Epithelial cell of prostate (primary cell): ENCODE results near the gene MTA2.
A peak's percentile ranks its signal among the peaks of the same experiment; 100 is the strongest.
"Not testable (repeated sequence)": the region's sequence is repeated elsewhere in the genome, so short reads cannot be mapped to it uniquely, and the experiment has no call there.

ENCODE experiments used
- DNase-seq: peaks from one replicate; pipeline ENCODE4 v3.0.0-alpha.2; 2011; ENCODE audit warnings: low read depth, low spot score
- H3K27ac ChIP-seq: fragments of 450-650 bp; 2 replicates; pipeline ENCODE4 v1.5.1; 2017; ENCODE audit warnings: mild to moderate bottlenecking

The MTA2 gene

DNA sequence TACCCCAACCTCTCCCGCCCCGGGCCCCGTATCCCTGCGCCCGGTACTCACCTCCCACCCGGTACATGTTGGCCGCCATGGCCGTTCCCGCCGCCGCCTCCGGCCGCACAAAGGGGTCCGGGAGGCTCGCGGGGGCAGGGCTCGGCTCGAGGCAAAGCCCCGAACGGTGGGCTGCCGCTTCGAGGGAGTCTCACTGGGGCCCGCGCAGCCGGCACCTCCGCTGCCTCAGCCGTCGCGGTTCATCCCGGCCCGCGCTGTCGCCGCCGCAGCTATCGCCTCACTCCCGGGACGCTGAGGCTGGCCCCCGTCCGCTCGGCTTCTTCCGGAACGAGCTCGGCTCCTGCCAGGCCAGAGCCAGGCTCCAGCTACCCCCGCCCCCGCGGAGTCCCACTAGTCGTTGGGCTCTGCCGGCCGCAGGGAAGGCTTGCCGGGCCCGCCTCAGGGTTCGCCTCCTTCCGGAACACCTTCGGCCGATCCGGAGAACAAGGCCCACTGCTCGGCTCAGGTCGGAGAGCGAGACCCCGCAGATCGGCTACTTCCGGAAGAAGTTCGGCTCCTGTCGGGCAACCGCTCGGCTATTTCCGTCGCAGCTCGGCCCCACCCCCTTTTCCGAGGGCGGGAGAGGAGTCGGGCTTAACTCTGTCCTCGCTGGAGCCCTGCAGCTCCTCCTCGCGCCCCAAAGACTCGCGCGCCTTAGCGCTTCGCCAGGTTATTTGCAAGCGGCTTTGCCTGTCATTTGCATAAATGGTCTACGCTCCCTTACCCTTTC lies at the start of gene MTA2:
MTA2 (minus strand) TSS at position 494 of the 769 bp plus-strand sequence; CDS start at position 79, 415 bp downstream.
- peak; percentile 90 for DNase-seq

DNA sequence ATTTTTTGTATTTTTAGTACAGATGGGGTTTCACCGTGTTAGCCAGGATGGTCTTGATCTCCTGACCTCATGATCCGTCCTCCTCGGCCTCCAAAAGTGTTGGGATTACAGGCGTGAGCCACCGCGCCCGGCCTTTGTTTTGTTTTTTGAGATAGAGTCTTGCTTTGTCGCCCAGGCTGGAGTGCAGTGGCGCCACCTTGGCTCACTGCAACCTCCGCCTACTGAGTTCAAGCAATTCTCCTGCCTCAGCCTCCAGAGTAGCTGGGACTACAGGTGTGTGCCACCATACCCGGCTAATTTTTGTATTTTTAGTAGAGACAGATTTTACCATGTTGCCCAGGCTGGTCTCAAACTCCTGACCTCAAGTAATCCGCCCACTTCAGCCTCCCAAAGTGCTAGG lies 48.6 kb upstream of the MTA2 start:
- DNase-seq: not testable (repeated sequence)

More for the DNA sequence above, at the start of gene MTA2:
- H3K27ac ChIP-seq: peak within 1 kb of the TSS; percentile 94

DNA sequence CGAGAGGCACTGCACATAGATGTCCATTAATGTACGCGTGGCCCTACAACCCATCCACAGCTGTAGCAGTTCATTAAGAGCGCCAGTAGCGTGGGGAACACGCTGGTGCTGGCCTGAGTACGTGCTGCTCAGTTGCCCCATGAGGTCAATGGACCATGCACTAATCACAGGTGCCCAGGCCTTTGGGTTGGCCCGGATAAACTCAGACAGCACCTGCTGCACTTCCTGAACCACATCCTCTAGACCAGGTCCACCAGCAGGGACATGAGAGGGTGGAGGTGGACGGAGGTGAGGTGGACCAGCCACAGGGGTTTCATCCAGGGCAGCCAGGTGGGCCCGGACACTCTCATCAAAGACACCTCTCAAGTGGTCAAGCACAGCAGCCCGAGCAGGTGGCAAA lies 47.8 kb upstream of the MTA2 start:
- DNase-seq: no peak
- H3K27ac ChIP-seq: no peak overlapping the region

More for the DNA sequence above, 48.6 kb upstream of the MTA2 start:
- not testable (repeated sequence) for H3K27ac ChIP-seq

DNA sequence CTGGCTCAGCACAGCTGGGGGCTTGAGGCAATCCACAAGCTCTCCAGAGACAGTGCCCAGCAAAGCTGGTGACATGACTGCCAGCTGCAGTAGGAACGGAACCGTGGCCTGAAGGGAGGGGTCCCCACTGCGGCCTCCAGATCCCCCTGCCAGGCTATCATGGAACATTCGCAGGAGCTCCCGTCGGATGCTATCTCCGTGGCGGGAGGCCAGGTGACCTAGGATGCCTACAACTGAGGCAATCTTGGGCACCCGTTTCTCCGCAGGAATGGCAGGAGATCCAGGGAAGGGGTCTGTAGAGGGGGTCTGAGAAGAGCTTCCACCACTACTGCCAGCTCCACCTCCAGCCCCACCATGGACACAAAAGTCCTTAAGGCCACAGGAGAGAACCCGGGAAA lies 47.3 kb upstream of the MTA2 start:
- no peak for DNase-seq

DNA sequence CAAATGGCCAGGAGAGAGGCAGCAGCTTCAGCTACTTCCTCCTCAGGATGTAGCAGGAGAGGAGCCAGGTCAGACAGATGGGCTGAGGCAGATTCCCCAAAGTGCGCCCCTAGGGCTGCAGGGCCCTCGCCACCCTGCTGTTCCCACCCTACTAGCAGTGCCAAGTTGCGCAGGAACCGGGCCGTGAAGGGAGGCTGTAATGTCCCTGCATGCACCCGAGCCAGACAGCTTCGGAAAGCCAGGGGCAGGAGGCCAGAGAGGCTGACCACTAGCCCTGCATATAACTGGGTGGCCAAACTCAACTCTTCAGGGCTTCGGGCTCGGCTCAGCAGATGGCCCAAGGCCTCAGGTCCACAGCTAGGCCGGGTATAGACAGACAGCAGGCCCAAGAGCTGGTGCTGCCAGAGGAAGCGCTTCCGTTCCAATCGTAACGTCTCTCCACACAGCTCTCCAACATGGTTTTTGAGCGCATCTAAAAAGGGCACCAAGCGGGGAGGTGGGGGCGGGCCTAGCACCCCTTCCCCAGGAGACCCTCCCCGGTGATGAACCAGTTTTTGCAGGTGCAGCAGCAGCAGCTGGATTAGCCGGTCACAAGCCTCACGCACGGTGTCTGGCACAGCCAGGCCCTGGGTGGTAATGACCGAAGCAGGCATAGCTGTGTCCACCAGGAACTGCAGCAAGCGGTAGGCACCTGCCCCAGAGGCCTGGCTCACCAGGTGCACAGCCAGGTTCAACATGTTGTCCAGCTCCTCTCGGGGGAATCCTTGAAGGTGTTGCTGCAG lies 46.7 kb upstream of the MTA2 start:
- DNase-seq: no peak
- no peak overlapping the region for H3K27ac ChIP-seq

More for the DNA sequence above, 47.3 kb upstream of the MTA2 start:
- no peak overlapping the region for H3K27ac ChIP-seq

DNA sequence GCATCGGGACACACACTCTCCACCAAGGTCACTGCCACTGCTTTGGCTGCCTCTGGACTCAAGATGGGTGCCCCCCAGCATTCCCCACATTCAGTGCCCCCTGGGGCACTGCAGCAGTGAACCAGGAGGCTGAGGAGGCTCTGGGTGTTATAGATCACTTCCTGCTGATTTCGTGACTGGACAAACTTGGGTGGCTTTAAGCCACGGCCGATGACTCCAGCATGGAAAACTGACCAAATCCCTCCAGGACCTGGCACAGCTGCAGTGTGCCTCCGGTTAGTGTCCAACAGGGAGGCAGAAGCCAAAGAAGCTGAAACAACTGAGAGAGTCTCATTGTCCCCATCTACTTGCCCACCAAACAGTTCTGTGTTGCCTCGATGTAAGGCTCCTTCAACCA lies 45.9 kb upstream of the MTA2 start:
- H3K27ac ChIP-seq: no peak overlapping the region

DNA sequence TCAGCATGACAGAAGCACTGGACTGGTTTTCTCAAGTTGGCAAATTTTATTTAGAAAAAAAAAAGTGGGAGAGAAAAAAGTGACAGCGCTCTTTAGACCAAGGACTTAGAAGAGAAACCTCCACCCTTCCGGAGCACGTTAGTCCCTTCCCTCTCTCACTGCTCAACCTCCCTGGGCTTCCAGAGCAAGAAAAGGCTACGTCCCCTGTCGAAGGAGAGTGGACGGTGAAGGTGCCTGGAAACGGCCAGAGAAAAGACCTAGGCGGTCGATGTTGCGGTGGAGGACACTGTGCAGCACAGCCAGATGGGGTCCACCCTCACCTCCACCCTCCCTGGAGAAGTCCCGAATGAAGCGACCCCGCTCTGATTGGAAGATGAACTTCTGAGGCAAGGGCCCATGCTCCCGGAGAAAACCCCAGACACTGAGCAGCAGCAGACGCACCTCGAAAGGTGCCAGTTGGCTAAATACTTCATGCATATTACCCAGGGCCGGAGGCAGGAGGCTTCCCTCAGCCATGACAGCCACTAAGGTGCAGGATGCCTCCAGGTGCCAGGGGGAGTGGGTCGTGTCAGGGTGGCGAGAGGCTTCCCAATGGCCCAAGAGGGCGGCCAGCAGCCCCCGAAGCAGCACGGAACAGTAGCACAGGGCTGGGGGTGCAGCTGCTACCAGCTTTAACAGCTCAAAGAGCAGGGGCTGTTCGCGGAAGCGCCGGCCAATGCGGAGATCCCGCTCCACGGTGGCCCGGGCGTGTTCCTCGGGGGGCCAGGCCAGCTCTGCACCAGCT lies 45.4 kb upstream of the MTA2 start:
- no peak overlapping the region for H3K27ac ChIP-seq
- no peak for DNase-seq

More for the DNA sequence above, 45.9 kb upstream of the MTA2 start:
- DNase-seq: no peak

DNA sequence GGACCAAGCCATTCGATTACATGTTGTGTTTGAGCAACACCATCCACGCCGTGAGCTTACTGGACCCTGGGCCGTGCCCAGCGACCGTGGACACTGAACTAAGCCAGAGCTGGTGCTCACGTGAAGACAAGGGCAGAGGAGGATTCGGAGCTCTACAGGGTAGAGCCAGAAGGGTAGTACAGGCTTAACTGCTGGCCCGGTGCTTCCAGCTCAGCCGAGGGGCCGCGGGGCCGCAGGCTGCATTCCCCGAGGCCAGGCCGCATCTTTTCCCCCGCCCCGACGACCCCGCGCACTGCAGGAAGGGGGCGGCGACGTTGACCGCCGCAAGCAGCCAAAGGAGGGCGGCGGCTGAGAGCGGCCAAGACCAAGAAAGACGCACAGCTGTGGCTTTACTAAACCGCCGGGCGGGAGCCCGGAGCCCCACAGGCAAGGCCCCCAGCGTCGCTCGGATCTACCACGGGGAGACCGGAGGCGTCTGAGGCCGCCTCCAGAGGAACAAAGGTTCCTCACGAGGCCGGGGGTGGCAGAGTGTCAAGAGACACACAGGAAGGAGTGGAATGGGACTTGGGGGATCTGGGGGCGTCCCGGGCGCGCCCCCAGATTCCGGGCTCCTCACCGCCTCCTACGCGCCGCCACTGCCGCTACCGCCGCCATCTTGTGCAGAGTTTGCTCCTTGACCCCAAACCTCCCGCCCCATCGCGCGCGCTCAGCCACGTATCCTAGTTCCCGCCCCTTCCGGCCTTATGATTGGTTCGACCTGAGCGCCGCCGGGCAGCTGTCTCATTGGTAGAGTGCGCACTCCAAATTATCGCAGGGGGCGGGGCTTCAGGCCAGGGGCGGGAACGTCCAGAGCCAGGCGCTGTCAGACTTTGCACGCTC lies 44.5 kb upstream of the MTA2 start, which contains the start of gene GANAB:
GANAB (minus strand) TSS at position 668 of the 879 bp plus-strand sequence; CDS start at position 654, 14 bp downstream.
- peak; percentile 80 for DNase-seq
- H3K27ac ChIP-seq: peak within 1 kb of the TSS; percentile 59

DNA sequence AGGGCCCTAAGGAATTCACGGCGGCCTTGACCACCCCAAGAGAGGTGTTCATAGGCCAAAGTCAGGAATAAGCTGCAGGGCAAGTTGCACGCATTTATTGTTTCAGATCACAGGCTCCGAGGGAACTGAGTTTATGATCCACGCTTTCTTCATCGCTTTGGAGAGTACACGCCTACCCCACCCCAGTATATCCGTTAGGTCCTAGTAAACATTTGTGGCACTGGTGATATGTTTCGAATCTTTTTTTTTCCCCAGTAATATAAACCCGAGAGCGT lies 43.9 kb upstream of the MTA2 start:
- DNase-seq: no peak

DNA sequence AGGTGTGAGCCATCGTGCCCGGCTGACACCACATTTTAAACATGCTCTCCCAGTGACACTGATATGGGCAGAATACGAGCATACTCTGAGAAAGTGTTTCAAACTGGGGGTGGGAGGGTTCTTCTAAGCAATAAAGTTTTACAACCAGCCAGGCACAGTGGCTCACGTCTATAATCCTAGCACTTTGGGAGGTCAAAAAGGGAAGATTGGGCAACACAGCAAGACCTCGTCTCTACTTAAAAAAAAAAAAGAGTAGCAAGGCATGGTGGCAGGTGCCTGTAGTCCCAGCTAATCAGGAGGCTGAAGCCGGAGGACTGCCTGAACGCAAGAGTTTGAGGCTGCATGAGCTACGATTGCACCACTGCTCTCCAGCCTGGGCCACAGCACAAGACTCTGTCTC lies 42.6 kb upstream of the MTA2 start:
- DNase-seq: no peak
- no peak overlapping the region for H3K27ac ChIP-seq

More for the DNA sequence above, 43.9 kb upstream of the MTA2 start:
- peak overlapping the region; percentile 59 for H3K27ac ChIP-seq

DNA sequence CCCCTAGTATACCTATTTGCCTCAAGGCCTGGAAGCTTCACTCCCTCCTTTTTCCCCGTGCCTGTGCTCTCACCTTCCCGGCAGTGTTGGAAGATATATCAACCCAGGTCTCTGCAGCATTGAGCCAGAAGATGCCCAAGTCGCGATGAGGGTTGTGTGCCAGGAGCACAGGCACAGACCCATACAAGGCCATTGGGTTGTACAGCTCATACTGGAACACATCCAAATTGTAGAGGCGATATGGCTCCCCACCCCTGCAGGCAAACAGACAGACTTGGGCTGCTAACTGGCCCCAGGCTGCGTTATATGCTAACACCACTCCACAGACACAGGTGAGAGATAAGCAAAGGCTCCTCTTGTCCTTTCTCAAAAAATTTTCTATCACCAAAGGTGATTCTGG lies 30.8 kb upstream of the MTA2 start:
- DNase-seq: no peak

DNA sequence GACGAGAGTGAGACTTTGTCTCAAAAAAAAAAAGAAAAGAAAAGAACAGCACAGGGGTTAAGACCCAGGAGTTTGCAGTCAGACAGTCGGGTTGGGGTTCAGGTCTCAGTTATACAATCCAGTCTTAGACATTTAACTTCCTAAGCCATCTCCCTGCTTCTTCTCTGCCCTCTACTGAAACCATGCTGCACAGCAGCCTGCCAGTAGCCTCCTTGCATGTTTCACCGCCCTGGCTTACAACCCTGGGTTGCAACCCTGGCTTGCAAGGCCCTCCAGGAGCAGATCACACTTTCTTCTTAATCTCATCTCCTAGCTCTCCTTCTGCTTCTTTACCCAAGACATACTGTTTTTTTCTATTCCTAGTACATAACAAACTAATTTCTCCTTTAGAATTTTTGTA lies 26.0 kb upstream of the MTA2 start:
- no peak overlapping the region for H3K27ac ChIP-seq
- no peak for DNase-seq

More for the DNA sequence above, 30.8 kb upstream of the MTA2 start:
- no peak overlapping the region for H3K27ac ChIP-seq

DNA sequence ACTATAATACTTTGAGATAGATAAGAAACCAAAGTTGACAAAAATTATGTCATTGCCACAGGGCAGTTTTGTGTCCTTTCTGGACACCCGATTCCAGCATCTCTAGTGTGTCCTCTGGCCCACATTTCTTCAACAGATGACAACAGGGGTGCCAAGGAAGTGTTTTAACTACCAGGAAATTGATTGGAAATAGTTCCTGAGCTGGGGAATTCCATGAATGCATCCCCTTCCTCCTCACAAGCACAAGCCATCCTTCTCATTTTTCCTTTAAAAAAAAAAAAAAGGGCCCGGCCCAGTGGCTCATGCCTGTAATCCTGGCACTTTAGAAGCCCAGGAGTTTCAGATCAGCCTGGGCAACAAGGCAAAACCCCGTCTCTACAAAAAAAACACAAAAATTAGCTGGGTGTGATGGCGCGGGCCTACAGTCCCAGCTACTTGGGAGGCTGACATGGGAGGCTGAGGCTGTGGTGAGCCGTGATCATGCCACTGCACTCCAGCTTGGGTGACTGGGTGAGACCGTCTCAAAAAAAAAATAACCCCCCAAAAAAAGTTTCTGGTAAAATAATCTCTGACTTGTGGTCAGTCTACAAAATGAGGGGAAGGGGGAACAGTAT lies 20.9 kb upstream of the MTA2 start:
- peak overlapping the region; percentile 88 for H3K27ac ChIP-seq
- DNase-seq: no peak

DNA sequence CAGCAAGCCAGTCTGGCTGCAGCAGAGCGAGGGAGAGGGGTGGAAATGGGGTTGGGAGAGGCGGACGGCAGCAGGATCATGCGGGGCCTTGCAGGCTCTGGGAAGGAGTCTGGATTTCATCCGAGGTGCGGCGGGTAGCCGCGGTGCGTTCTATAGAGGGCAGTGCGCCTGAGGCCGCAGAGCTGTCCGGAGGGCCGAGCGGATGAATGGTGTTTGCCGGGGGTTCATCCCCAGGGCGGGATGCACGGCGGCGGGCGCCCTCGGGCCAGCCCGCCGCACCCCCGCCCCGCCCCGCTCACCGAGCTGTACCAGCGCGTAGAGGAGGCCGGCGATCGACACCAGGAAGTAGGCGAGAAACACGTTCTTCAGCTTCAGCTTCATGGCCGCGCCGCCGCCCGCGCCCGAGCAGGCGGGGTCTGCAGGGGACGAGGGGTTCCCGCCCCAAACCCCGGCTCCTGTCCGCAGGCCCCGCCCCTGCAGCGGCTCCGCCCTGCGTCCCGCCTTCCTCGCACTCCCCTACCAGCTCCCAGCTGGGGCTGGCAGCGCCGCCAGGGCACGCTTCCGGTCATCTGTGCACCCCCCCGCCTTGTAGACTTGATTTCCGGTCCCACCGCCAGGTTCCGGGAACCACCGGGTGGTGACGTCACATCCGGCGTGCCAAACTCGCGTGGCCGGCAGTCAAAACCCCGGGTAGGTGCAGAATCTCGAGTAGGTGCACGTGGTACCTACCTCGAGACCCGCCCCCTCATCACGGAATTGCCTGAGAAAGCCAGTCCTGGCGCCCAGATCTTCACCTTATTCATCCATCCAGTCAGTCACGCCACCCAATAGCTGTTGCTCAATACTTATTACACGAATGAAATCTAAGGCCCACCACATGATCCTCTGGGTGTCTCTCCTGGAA lies 20.2 kb upstream of the MTA2 start, which contains the start of gene B3GAT3:
B3GAT3 (minus strand) TSS at position 420 of the 904 bp plus-strand sequence; CDS start at position 381, 39 bp downstream.
- DNase-seq: peak; percentile 97
- H3K27ac ChIP-seq: peak within 1 kb of the TSS; percentile 88

DNA sequence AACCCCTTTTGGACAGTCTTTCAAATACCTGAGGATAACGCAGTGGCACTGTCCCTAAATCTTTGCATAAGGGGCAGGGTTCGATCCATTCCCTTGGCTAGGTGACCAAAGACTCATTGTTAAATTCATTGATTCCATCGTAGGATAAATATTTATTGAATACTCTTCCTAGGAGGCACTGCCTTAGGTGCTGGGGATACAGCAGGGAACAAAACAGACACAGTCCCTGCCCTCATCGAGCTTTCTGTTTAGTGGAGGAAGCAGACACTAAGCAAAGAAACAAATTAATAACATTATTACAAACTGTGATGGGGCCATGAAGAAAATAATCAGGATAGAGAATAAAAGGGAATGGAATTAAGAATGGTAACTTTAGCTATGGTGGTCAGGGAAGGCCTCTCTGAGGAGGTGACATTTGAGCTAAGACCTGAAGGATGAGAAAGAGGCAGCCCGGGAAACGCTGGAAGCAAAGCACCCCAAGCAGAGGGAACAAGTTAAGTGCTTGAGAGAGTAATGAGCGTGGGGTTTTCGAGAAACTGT lies 19.4 kb upstream of the MTA2 start:
- H3K27ac ChIP-seq: peak overlapping the region; percentile 88
- DNase-seq: no peak

DNA sequence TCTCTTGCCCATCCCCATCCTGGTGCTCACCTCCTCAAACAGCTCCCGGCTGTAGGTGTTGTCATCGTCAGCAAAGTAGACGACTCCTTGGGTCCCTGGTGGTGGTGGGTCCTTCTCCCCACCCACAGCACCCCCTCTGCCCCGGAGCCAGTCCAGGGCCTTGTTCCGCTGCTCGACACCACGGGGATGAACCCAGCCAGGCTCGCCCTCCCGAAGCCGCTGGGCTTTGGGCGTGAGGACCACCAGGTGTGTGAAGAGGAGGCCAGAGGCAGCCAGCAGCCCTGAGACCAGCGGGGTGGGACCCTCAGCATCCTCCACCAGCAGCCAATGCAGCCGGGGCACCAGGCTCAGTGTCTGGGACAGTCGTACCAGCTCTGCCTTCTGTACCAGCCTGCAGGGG lies 15.3 kb upstream of the MTA2 start:
- DNase-seq, H3K27ac ChIP-seq: not testable (repeated sequence)

DNA sequence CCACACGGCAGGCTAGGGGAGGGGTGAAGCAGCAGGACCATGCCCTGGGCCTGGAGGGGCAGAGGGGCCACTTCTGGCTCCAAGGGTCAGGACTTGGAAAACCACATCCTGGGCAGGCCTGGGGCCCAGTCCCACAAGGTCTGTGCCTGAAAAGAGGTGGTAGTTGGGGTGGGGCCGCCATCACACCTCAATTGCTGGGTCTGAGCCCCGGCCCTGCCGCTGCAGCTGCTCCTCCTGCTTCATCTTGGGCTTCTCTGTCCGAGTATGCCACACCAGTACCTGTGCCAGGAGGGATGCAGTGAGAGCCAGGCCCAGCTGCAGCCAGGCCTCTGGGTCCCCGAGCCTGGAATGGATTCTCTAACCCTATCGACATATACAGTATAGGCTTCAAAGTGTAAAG lies 13.9 kb upstream of the MTA2 start:
- DNase-seq: no peak

DNA sequence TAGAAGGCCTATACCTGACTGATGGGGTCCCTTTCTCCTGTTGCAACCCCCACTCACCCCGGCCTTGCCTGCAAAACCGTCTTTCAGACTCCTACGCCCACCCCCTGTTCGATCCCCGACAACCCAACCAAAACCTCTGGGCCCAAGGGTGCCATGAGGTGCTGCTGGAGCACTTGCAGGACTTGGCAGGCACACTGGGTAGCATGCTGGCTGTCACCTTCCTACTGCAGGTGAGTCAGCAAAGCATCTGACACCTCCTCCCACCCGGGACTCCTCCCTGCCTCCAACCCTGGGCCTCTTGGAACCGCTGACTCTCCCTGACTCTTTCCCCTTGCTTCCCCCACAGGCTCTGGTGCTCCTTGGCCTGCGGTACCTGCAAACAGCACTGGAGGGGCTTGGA lies 12.6 kb upstream of the MTA2 start:
- no peak overlapping the region for H3K27ac ChIP-seq
- DNase-seq: peak; percentile 33

More for the DNA sequence above, 13.9 kb upstream of the MTA2 start:
- H3K27ac ChIP-seq: no peak overlapping the region
